H9 (cell line): Measurements from ENCODE around the gene PKNOX2. TPM values are rescaled to one million over a fixed set of nuclear protein-coding genes. Genes with fewer than 3 reads are reported as not detected.
A peak's percentile ranks its signal among the peaks of the same experiment; 100 is the strongest.

Source experiments
- DNase-seq: peaks from one replicate; pipeline ENCODE4 v3.0.0-alpha.2; 2017
- H2AFZ ChIP-seq: one replicate; pipeline ENCODE4 v1.6.1; 2013; ENCODE audit warnings: mild to moderate bottlenecking, low read length, control low read depth, moderate library complexity
- H2AK5ac ChIP-seq: 2 replicates; pipeline ENCODE4 v1.6.1; 2013; ENCODE audit warnings: low read length, control low read depth, mixed read lengths; ENCODE audit not compliant: insufficient read length
- H2BK120ac ChIP-seq: one replicate; pipeline ENCODE4 v1.6.1; 2013; ENCODE audit warnings: low read depth, mild to moderate bottlenecking, low read length, control low read depth, inconsistent platforms; ENCODE audit not compliant: poor library complexity, severe bottlenecking
- H2BK12ac ChIP-seq: 2 replicates; pipeline ENCODE4 v1.6.1; 2013; ENCODE audit warnings: low read length, control low read depth, mixed read lengths, low read depth; ENCODE audit not compliant: insufficient read length
- H2BK15ac ChIP-seq: 2 replicates; pipeline ENCODE4 v1.6.1; 2013; ENCODE audit warnings: low read depth, low read length, control low read depth
- H2BK20ac ChIP-seq: one replicate; pipeline ENCODE4 v1.6.1; 2013; ENCODE audit warnings: low read depth, mild to moderate bottlenecking, low read length, control low read depth, inconsistent platforms; ENCODE audit not compliant: poor library complexity, severe bottlenecking
- H2BK5ac ChIP-seq: 2 replicates; pipeline ENCODE4 v1.6.1; 2013; ENCODE audit warnings: low read length, control low read depth, mixed read lengths; ENCODE audit not compliant: insufficient read length
- H3K14ac ChIP-seq: 2 replicates; pipeline ENCODE4 v1.6.1; 2013; ENCODE audit warnings: low read length, control low read depth; ENCODE audit not compliant: insufficient read depth
- H3K18ac ChIP-seq: 2 replicates; pipeline ENCODE4 v1.6.1; 2013; ENCODE audit warnings: low read depth, mild to moderate bottlenecking, mixed read lengths, low read length, control low read depth; ENCODE audit not compliant: insufficient read length
- H3K23ac ChIP-seq: 2 replicates; pipeline ENCODE4 v1.6.1; 2013; ENCODE audit warnings: low read length, control low read depth, mixed read lengths, low read depth; ENCODE audit not compliant: insufficient read length
- H3K23me2 ChIP-seq: 2 replicates; pipeline ENCODE4 v1.6.1; 2013; ENCODE audit warnings: low read depth, mild to moderate bottlenecking, mixed read lengths, low read length, control low read depth; ENCODE audit not compliant: insufficient read length, poor library complexity, severe bottlenecking
- H3K27ac ChIP-seq: 2 replicates; pipeline ENCODE4 v1.5.1; 2013; ENCODE audit warnings: low read length, control low read depth, mixed read lengths, low read depth; ENCODE audit not compliant: insufficient read length
- H3K27me3 ChIP-seq: 2 replicates; pipeline ENCODE4 v1.6.1; 2013; ENCODE audit warnings: low read length, control low read depth, inconsistent platforms; ENCODE audit not compliant: insufficient read depth
- H3K4ac ChIP-seq: 2 replicates; pipeline ENCODE4 v1.6.1; 2013; ENCODE audit warnings: low read depth, mild to moderate bottlenecking, control low read depth, inconsistent platforms, low read length, moderate library complexity
- H3K4me1 ChIP-seq: 2 replicates; pipeline ENCODE4 v1.6.1; 2013; ENCODE audit warnings: low read length, control low read depth, inconsistent platforms; ENCODE audit not compliant: insufficient read depth
- H3K4me2 ChIP-seq: 2 replicates; pipeline ENCODE4 v1.6.1; 2013; ENCODE audit warnings: low read length, control low read depth, mixed read lengths; ENCODE audit not compliant: insufficient read length, insufficient read depth
- H3K56ac ChIP-seq: 2 replicates; pipeline ENCODE4 v1.6.1; 2013; ENCODE audit warnings: low read depth, mild to moderate bottlenecking, mixed read lengths, low read length, control low read depth; ENCODE audit not compliant: insufficient read length
- H3K79me1 ChIP-seq: 2 replicates; pipeline ENCODE4 v1.6.1; 2013; ENCODE audit warnings: low read depth, mild to moderate bottlenecking, moderate library complexity, low read length, control low read depth, inconsistent platforms; ENCODE audit not compliant: insufficient read depth, poor library complexity, severe bottlenecking
- H3K79me2 ChIP-seq: 2 replicates; pipeline ENCODE4 v1.6.1; 2013; ENCODE audit warnings: low read length, control low read depth, inconsistent platforms; ENCODE audit not compliant: insufficient read depth
- H3K9ac ChIP-seq: 2 replicates; pipeline ENCODE4 v1.6.1; 2013; ENCODE audit warnings: low read length, control low read depth, mixed read lengths; ENCODE audit not compliant: insufficient read length; ENCODE audit errors: extremely low read depth
- H3K9me3 ChIP-seq: one replicate; pipeline ENCODE4 v1.6.1; 2013; ENCODE audit warnings: low read depth, low read length, inconsistent platforms; ENCODE audit not compliant: control insufficient read depth
- H3T11ph ChIP-seq: one replicate; pipeline ENCODE4 v1.6.1; 2013; ENCODE audit warnings: mild to moderate bottlenecking, low read length, control low read depth, inconsistent platforms
- H4K20me1 ChIP-seq: one replicate; pipeline ENCODE4 v1.6.1; 2013; ENCODE audit not compliant: control insufficient read depth, insufficient read length, insufficient read depth
- H4K5ac ChIP-seq: 2 replicates; pipeline ENCODE4 v1.6.1; 2013; ENCODE audit warnings: low read depth, mild to moderate bottlenecking, mixed read lengths, low read length, control low read depth; ENCODE audit not compliant: insufficient read length
- H4K8ac ChIP-seq: replicated peaks from 2 replicates; pipeline ENCODE4 v1.6.1; 2013; ENCODE audit warnings: low read length, control low read depth, mixed read lengths, low read depth; ENCODE audit not compliant: insufficient read length
- H4K91ac ChIP-seq: 2 replicates; pipeline ENCODE4 v1.6.1; 2013; ENCODE audit warnings: low read depth, mild to moderate bottlenecking, moderate library complexity, mixed read lengths, low read length, control low read depth; ENCODE audit not compliant: insufficient read length
- H3K27ac Mint-ChIP-seq, 3 experiments: 2 replicates in 2 of 3; 3 replicates in 1 of 3; pipeline ENCODE4 v1.8.0; 2020 to 2021; ENCODE audit warnings: mixed read lengths in 3 of 3, mild to moderate bottlenecking in 1 of 3, moderate library complexity in 1 of 3
- H3K27me3 Mint-ChIP-seq: 2 replicates; pipeline ENCODE4 v1.8.0; 2021; ENCODE audit warnings: low read depth, mild to moderate bottlenecking, moderate library complexity, mixed read lengths
- H3K36me3 Mint-ChIP-seq, 3 experiments: 2 replicates in 2 of 3; 3 replicates in 1 of 3; pipeline ENCODE4 v1.8.0; 2020 to 2021; ENCODE audit warnings: low read depth in 3 of 3, mixed read lengths in 3 of 3; ENCODE audit not compliant: insufficient read depth in 1 of 3
- H3K4me1 Mint-ChIP-seq, 2 experiments: 2 replicates each; pipeline ENCODE4 v1.8.0; 2020; ENCODE audit warnings: mixed read lengths in 2 of 2
- H3K4me3 Mint-ChIP-seq, 2 experiments: 2 replicates in 1 of 2; 3 replicates in 1 of 2; pipeline ENCODE4 v1.8.0; 2020 to 2021; ENCODE audit warnings: mild to moderate bottlenecking in 2 of 2, mixed read lengths in 2 of 2, moderate library complexity in 1 of 2
- H3K9me3 Mint-ChIP-seq, 2 experiments: 2 replicates in 1 of 2; 3 replicates in 1 of 2; pipeline ENCODE4 v1.8.0; 2020; ENCODE audit warnings: mild to moderate bottlenecking in 2 of 2, mixed read lengths in 2 of 2, moderate library complexity in 1 of 2
- WGBS: extraction: QIAGEN DNeasy Blood & Tissue Kit; methylation state at CpG from one replicate; pipeline ENCODE4 v1.1.7; 2013; ENCODE audit warnings: missing lambda C conversion rate, low lambda C conversion rate, mixed read lengths; ENCODE audit not compliant: insufficient read length; ENCODE audit errors: extremely low coverage; 5-methylcytosine and 5-hydroxymethylcytosine counted together
- total RNA-seq: library from RNA; stranded (reverse); gene quantifications from 2 replicates; pipeline ENCODE4 v1.2.1, GENCODE V29; 2021
- TF ChIP-seq, protein P1 (sequence below): fragments of 200-600 bp; sonication (generic); conservative IDR thresholded peaks from 3 replicates; pipeline ENCODE4 v1.8.0; 2021; ENCODE audit warnings: antibody characterized with exemption, mild to moderate bottlenecking

PKNOX2 gene
- total RNA-seq, 1 experiment from 2014 or later: 1.3 TPM

DNA sequence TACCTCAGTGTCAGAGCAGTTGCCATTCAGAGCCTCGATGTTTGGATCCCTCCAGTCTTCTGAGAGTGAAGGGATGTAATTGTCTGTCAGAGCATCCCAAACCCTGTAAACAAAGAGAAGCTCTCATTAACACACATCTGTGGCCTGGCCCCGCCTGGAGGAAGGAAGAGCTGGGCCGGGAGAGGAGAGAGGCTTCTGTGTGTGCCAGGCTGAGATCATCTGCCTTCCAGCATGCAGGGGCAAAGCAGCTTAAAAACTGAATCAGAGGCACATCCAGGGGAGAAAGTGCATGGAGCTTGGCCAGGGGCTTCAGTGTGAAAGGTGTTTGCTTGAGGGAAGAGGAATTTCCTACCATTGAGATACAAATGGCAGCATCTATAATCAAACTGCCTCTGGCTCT lies 317.0 kb downstream of the PKNOX2 start:
- Histone ChIP-seq H3K4me2 (no peak overlapping the region), H3K79me2 (no peaks in the 10 kb centered on the region), H2BK15ac (no peak overlapping the region), H2AFZ (no peak overlapping the region), H3K79me1 (no peaks in the 10 kb centered on the region), H3K23me2 (no peaks in the 10 kb centered on the region), H3K9me3 (no peaks in the 10 kb centered on the region), H4K20me1 (no peaks in the 10 kb centered on the region), H3K4ac (no peak overlapping the region), H3K23ac (no peak overlapping the region), H3K4me1 (peaks cover 8% of the 10 kb centered on the region; the same call in 1 of the 2 replicates), H2BK12ac (no peak overlapping the region), H3K27ac (no peak overlapping the region), H2AK5ac (no peak overlapping the region), H4K8ac (no peak overlapping the region), H3K9ac (no peak overlapping the region), H3K56ac (no peak overlapping the region), H3K18ac (no peak overlapping the region), H4K91ac (no peak overlapping the region), H3K14ac (no peak overlapping the region), H2BK5ac (no peak overlapping the region), H3T11ph (no peak overlapping the region), H2BK20ac (no peak overlapping the region), H4K5ac (no peak overlapping the region), H3K27me3 (no peaks in the 10 kb centered on the region), H2BK120ac (no peak overlapping the region)
- Mint-ChIP-seq H3K27me3 (no peaks in the 10 kb centered on the region; the same call in 1 of the 2 replicates), H3K9me3 (no peaks in the 10 kb centered on the region), H3K36me3 (peaks cover 6 to 48% (median 45%) of the 10 kb centered on the region in 3 experiments; a peak in 6 of 7 replicates), H3K4me3 (no peak overlapping the region), H3K4me1 (peaks cover 33 to 43% of the 10 kb centered on the region in 2 experiments), H3K27ac (peak overlapping the region; percentile 51 to 86 (median 85); a peak in 6 of 7 replicates)
- no CpG with 5 or more reads among the region's 3 CpGs for WGBS
- TF ChIP-seq, protein P1, sequence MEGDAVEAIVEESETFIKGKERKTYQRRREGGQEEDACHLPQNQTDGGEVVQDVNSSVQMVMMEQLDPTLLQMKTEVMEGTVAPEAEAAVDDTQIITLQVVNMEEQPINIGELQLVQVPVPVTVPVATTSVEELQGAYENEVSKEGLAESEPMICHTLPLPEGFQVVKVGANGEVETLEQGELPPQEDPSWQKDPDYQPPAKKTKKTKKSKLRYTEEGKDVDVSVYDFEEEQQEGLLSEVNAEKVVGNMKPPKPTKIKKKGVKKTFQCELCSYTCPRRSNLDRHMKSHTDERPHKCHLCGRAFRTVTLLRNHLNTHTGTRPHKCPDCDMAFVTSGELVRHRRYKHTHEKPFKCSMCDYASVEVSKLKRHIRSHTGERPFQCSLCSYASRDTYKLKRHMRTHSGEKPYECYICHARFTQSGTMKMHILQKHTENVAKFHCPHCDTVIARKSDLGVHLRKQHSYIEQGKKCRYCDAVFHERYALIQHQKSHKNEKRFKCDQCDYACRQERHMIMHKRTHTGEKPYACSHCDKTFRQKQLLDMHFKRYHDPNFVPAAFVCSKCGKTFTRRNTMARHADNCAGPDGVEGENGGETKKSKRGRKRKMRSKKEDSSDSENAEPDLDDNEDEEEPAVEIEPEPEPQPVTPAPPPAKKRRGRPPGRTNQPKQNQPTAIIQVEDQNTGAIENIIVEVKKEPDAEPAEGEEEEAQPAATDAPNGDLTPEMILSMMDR: no peak
- no peak for DNase-seq

Other genes with a start within 250 kb of the PKNOX2 start
- gene HEPN1, start 245.5 kb upstream of the PKNOX2 start, total RNA-seq: not detected in 2 replicates
- gene HEPACAM, start 228.7 kb upstream of the PKNOX2 start, total RNA-seq: not detected in 2 replicates
- gene CCDC15, start 210.5 kb upstream of the PKNOX2 start, total RNA-seq: 2.3 and 2.8 TPM in 2 replicates
- 0.61 and 1.2 TPM in 2 replicates for gene SLC37A2, start 101.4 kb upstream of the PKNOX2 start, total RNA-seq
- 14.3 and 15.2 TPM in 2 replicates for gene TMEM218, start 53.1 kb upstream of the PKNOX2 start, total RNA-seq